GM20431 (cell line): ENCODE results near the gene ZNF628.

Experiments used
- in situ Hi-C: fragments of 300-500 bp; cut with MseI, MboI; formaldehyde crosslinking; loops from one replicate; pipeline ENCODE4 v1.15.0; 2020; ENCODE audit warnings: low sequenced_read_pairs; ENCODE audit not compliant: unreplicated experiment

Gene ZNF628

GRCh38 chr19:55464039-55464661, 12.3 kb upstream of the ZNF628 start:
- in situ Hi-C loops = no loop called here

- in situ Hi-C loops = no loop called here
These were observed 11.8 kb upstream of the ZNF628 start, which contains the start of gene C19orf85 for GRCh38 chr19:55464662-55465054. C19orf85 (minus strand) TSS chr19:55464751; CDS start chr19:55464554, 197 bp downstream.

- in situ Hi-C loops = no loop called here
These were observed 10.8 kb upstream of the ZNF628 start for GRCh38 chr19:55465460-55466240.

- in situ Hi-C loops = no loop called here
These were observed 10.2 kb upstream of the ZNF628 start for GRCh38 chr19:55466241-55466614.

GRCh38 chr19:55467236-55468053, 9.0 kb upstream of the ZNF628 start:
- in situ Hi-C loops = no loop called here

GRCh38 chr19:55468054-55468393, 8.4 kb upstream of the ZNF628 start:
- in situ Hi-C loops = no loop called here

GRCh38 chr19:55471266-55471665, 5.2 kb upstream of the ZNF628 start:
- in situ Hi-C loops = no loop called here

- in situ Hi-C loops = no loop called here
These were observed 4.0 kb upstream of the ZNF628 start for GRCh38 chr19:55472463-55472862.

GRCh38 chr19:55473225-55474012, 3.0 kb upstream of the ZNF628 start:
- in situ Hi-C loops = no loop called here

GRCh38 chr19:55474269-55475265, 1.9 kb upstream of the ZNF628 start:
- in situ Hi-C loops = no loop called here

GRCh38 chr19:55477905-55478304, 1.5 kb downstream of the ZNF628 start:
- in situ Hi-C loops = no loop called here

GRCh38 chr19:55478364-55478763, 1.9 kb downstream of the ZNF628 start:
- in situ Hi-C loops = no loop called here

- in situ Hi-C loops = no loop called here
These were observed 2.6 kb downstream of the ZNF628 start for GRCh38 chr19:55479045-55479444.

- in situ Hi-C loops = no loop called here
These were observed 3.2 kb downstream of the ZNF628 start for GRCh38 chr19:55479451-55480230.

- in situ Hi-C loops = no loop called here
These were observed 4.9 kb downstream of the ZNF628 start for GRCh38 chr19:55481148-55481793.

GRCh38 chr19:55481794-55482155, 5.4 kb downstream of the ZNF628 start:
- in situ Hi-C loops = no loop called here

GRCh38 chr19:55482156-55482961, 5.9 kb downstream of the ZNF628 start:
- in situ Hi-C loops = no loop called here
